Gastroesophageal sphincter (tissue), 3 donors: ENCODE results near the gene TMEFF2.

Experiments
- EP300 ChIP-seq: sonication (generic); formaldehyde crosslinking; IDR thresholded peaks from one replicate; pipeline ENCODE4 v1.6.1; 2017; ENCODE audit warnings: antibody characterized with exemption, mild to moderate bottlenecking
- POLR2AphosphoS5 ChIP-seq: sonication (generic); formaldehyde crosslinking; IDR thresholded peaks from one replicate; pipeline ENCODE4 v1.6.1; 2017; ENCODE audit warnings: antibody characterized with exemption
- TF ChIP-seq, protein P1 (sequence below), 4 experiments: fragments of 200-600 bp in 2 of 4; fragments of 450-650 bp in 2 of 4; sonication (generic) in 1 of 4; IDR thresholded peaks; one replicate each; pipeline ENCODE4 v1.5.1; 2017 to 2019; ENCODE audit warnings: antibody characterized with exemption in 4 of 4, mild to moderate bottlenecking in 2 of 4, moderate library complexity in 2 of 4

DNA sequence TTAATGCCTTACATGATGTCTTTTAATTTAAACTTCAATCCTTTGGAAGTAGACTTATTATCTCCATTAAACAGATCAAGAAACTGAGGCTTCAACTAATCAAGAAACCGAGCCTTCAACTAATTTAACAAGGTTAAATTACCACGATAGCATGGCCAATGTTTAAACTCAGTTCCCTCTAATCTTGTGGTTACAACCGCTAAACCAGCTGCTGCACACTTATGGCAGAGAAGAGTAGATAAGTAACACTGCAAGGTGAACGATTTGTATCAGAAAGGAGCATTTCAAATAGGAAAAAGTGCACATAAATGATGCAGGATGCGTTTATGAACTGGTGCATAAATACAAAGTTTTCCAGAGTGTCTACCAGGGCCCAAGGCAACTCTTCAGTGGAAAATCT is 203.3 kb downstream of the TMEFF2 start:
- TF ChIP-seq, protein P1, sequence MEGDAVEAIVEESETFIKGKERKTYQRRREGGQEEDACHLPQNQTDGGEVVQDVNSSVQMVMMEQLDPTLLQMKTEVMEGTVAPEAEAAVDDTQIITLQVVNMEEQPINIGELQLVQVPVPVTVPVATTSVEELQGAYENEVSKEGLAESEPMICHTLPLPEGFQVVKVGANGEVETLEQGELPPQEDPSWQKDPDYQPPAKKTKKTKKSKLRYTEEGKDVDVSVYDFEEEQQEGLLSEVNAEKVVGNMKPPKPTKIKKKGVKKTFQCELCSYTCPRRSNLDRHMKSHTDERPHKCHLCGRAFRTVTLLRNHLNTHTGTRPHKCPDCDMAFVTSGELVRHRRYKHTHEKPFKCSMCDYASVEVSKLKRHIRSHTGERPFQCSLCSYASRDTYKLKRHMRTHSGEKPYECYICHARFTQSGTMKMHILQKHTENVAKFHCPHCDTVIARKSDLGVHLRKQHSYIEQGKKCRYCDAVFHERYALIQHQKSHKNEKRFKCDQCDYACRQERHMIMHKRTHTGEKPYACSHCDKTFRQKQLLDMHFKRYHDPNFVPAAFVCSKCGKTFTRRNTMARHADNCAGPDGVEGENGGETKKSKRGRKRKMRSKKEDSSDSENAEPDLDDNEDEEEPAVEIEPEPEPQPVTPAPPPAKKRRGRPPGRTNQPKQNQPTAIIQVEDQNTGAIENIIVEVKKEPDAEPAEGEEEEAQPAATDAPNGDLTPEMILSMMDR (IDR thresholded peaks at IDR 0.05), result no peak
- no peak for TF ChIP-seq EP300
- no peak for TF ChIP-seq POLR2AphosphoS5
